GM13976 (cell line): Measurements from ENCODE around the gene PNKD.

ENCODE experiments used
- DNase-seq: peaks from one replicate; pipeline ENCODE4 v3.0.0; 2012; ENCODE audit warnings: low spot score
- CTCF ChIP-seq: IDR thresholded peaks from 2 replicates; pipeline ENCODE4 v1.5.1; 2012; ENCODE audit warnings: borderline replicate concordance, mild to moderate bottlenecking; ENCODE audit not compliant: insufficient read depth; ENCODE audit errors: extremely low read depth, missing control alignments, control extremely low read depth
- in situ Hi-C: fragments of 300-500 bp; cut with MboI; formaldehyde crosslinking; loops from one replicate; pipeline ENCODE4 v1.12.0; 2022; ENCODE audit warnings: low sequenced_read_pairs, mixed read lengths, inconsistent platforms; ENCODE audit not compliant: unreplicated experiment

Gene PNKD

DNA sequence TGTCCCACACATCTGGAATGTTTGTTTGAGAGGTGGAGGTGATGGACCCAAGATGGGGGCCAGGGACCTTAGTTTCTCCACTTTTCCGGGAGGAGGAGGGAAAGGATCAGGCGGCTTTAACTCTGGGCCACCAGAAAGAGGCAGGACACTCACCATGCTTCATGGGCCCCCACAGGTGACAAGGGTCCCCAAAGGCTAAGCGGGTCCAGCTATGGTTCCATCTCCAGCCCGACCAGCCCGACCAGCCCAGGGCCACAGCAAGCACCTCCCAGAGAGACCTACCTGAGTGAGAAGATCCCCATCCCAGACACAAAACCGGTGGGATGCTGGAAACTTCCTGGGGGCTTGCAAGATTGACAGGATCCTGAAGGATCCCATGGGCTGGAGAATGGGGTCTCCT lies 112.5 kb downstream of the PNKD start:
- TF ChIP-seq CTCF: no peak
- in situ Hi-C loops: no loop called here
- no peak for DNase-seq

DNA sequence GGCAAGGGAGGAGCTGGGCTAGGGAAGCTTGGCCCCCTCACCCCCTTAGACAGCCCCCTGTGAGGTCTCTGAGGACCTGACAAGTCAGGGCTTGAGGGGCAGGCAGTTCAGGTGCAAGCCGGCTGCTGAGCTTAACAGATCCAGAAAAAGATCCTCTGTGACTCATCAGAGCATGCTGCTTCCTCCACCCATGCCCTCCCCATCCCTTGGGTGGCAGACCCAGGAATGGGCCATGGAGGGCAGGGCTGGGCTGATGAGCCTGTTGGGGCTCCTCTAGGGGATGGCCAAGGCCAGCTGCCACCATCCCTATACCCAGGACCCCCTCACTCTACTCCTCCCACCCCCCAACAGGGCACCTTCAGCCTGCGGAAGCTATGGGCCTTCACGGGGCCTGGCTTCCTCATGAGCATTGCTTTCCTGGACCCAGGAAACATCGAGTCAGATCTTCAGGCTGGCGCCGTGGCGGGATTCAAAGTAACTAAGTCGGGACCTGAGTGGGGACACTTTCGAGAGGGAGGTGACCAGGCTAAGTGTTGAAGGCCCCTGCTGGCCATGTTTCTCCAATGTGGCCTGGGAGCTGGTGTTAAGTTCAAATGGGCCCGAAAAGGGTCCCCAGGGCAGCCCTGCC lies 113.7 kb downstream of the PNKD start:
- in situ Hi-C loops: no loop called here
- no peak for TF ChIP-seq CTCF
- DNase-seq: no peak

- no peak for DNase-seq
- in situ Hi-C loops: no loop called here
- TF ChIP-seq CTCF: no peak
These were observed 114.7 kb downstream of the PNKD start for GRCh38 chr2:218384975-218385374.

- in situ Hi-C loops: no loop called here
These were observed 116.4 kb downstream of the PNKD start for GRCh38 chr2:218386505-218387368.

GRCh38 chr2:218387369-218388194 lies 117.3 kb downstream of the PNKD start:
- in situ Hi-C loops: no loop called here
- DNase-seq: no peak
- TF ChIP-seq CTCF: no peak

More at GRCh38 chr2:218386505-218387368, 116.4 kb downstream of the PNKD start:
- no peak for TF ChIP-seq CTCF
- DNase-seq: no peak
